ENCODE data around the gene ADARB2.

The ADARB2 gene

GRCh38 chr10:1195828-1196227, 541.5 kb downstream of the ADARB2 start:
- Histone ChIP-seq H3K27ac (no peak overlapping the region), H3K4me3 (ENCODE audit: low read depth in 1 of 2, low read length in 1 of 2) (no peak overlapping the region), H3K4me1 (ENCODE audit: control insufficient read depth in 1 of 2, insufficient read depth in 1 of 2, low read depth in 1 of 2, low read length in 1 of 2) (no peaks in the 10 kb centered on the region), H3K27me3 (peaks cover 33% of the 10 kb centered on the region), H3K9me3 (no peaks in the 10 kb centered on the region), H3K36me3 (no peaks in the 10 kb centered on the region)
- TF ChIP-seq CTCF (IDR thresholded peaks at IDR 0.05) = no peak

GRCh38 chr10:1194161-1194560, 543.2 kb downstream of the ADARB2 start:
- Histone ChIP-seq H3K9me3 (no peaks in the 10 kb centered on the region), H3K4me3 (ENCODE audit: low read depth in 1 of 2, low read length in 1 of 2) (no peak overlapping the region), H3K27ac (no peak overlapping the region), H3K36me3 (no peaks in the 10 kb centered on the region), H3K27me3 (peaks cover 33% of the 10 kb centered on the region), H3K4me1 (ENCODE audit: control insufficient read depth in 1 of 2, insufficient read depth in 1 of 2, low read depth in 1 of 2, low read length in 1 of 2) (no peaks in the 10 kb centered on the region)
- no peak for TF ChIP-seq CTCF (IDR thresholded peaks at IDR 0.05)

- H3K4me1 ChIP-seq (ENCODE audit: control insufficient read depth in 1 of 2, insufficient read depth in 1 of 2, low read depth in 1 of 2, low read length in 1 of 2) = no peaks in the 10 kb centered on the region
- TF ChIP-seq CTCF (IDR thresholded peaks at IDR 0.05) = no peak
- H3K27ac ChIP-seq = no peak overlapping the region
- H3K9me3 ChIP-seq = no peaks in the 10 kb centered on the region
- peaks cover 31% of the 10 kb centered on the region for H3K27me3 ChIP-seq
- no peak overlapping the region for H3K4me3 ChIP-seq (ENCODE audit: low read depth in 1 of 2, low read length in 1 of 2)
- no peaks in the 10 kb centered on the region for H3K36me3 ChIP-seq
Observed at GRCh38 chr10:1193561-1193960, 543.8 kb downstream of the ADARB2 start.

- Histone ChIP-seq H3K27ac (no peak overlapping the region), H3K4me3 (ENCODE audit: low read depth in 1 of 2, low read length in 1 of 2) (no peak overlapping the region), H3K27me3 (peaks cover 12% of the 10 kb centered on the region), H3K9me3 (no peaks in the 10 kb centered on the region), H3K4me1 (ENCODE audit: control insufficient read depth in 1 of 2, insufficient read depth in 1 of 2, low read depth in 1 of 2, low read length in 1 of 2) (no peaks in the 10 kb centered on the region), H3K36me3 (peaks cover 5% of the 10 kb centered on the region)
- no peak for TF ChIP-seq CTCF (IDR thresholded peaks at IDR 0.05)
Observed at GRCh38 chr10:1191752-1192151, 545.6 kb downstream of the ADARB2 start.

- TF ChIP-seq CTCF (IDR thresholded peaks at IDR 0.05) = no peak
- H3K9me3 ChIP-seq = no peaks in the 10 kb centered on the region
- no peaks in the 10 kb centered on the region for H3K4me1 ChIP-seq (ENCODE audit: control insufficient read depth in 1 of 2, insufficient read depth in 1 of 2, low read depth in 1 of 2, low read length in 1 of 2)
- H3K4me3 ChIP-seq (ENCODE audit: low read depth in 1 of 2, low read length in 1 of 2) = no peak overlapping the region
- peaks cover 5% of the 10 kb centered on the region for H3K36me3 ChIP-seq
- H3K27ac ChIP-seq = no peak overlapping the region
- peaks cover 6% of the 10 kb centered on the region for H3K27me3 ChIP-seq
Observed at GRCh38 chr10:1190791-1191490, 546.4 kb downstream of the ADARB2 start.
